ENCODE results near the gene JHY.

Gene JHY

GRCh38 chr11:122843281-122844141 lies 39.0 kb upstream of the JHY start:
- H2AFZ ChIP-seq (ENCODE audit: low read depth): no peak overlapping the region
- TF ChIP-seq, protein P1, sequence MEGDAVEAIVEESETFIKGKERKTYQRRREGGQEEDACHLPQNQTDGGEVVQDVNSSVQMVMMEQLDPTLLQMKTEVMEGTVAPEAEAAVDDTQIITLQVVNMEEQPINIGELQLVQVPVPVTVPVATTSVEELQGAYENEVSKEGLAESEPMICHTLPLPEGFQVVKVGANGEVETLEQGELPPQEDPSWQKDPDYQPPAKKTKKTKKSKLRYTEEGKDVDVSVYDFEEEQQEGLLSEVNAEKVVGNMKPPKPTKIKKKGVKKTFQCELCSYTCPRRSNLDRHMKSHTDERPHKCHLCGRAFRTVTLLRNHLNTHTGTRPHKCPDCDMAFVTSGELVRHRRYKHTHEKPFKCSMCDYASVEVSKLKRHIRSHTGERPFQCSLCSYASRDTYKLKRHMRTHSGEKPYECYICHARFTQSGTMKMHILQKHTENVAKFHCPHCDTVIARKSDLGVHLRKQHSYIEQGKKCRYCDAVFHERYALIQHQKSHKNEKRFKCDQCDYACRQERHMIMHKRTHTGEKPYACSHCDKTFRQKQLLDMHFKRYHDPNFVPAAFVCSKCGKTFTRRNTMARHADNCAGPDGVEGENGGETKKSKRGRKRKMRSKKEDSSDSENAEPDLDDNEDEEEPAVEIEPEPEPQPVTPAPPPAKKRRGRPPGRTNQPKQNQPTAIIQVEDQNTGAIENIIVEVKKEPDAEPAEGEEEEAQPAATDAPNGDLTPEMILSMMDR (conservative IDR thresholded peaks at IDR 0.05; ENCODE audit: low read depth, low read length): no peak
- no peak overlapping the region for H3K9ac ChIP-seq

GRCh38 chr11:122847466-122847865 lies 35.1 kb upstream of the JHY start:
- TF ChIP-seq, protein P1 (conservative IDR thresholded peaks at IDR 0.05; ENCODE audit: low read depth, low read length): no peak
- H3K4me3 ChIP-seq (IDR thresholded peaks at IDR 0.05; ENCODE audit: insufficient read depth, low read depth, low read length): no peak overlapping the region
- no peaks in the 10 kb centered on the region for H3K36me3 ChIP-seq (ENCODE audit: insufficient read depth)
- H3K27ac ChIP-seq: no peak overlapping the region
- H2AFZ ChIP-seq (ENCODE audit: low read depth): no peak overlapping the region
- H3K4me1 ChIP-seq (ENCODE audit: low read depth, poor library complexity, severe bottlenecking): no peaks in the 10 kb centered on the region
- H3K27me3 ChIP-seq (ENCODE audit: insufficient read depth, low read depth): no peaks in the 10 kb centered on the region
- no peaks in the 10 kb centered on the region for H3K79me2 ChIP-seq (ENCODE audit: insufficient read depth, low read depth)
- no peaks in the 10 kb centered on the region for H4K20me1 ChIP-seq (ENCODE audit: insufficient read depth)
- no peak overlapping the region for H3K9ac ChIP-seq
- no peak overlapping the region for H3K4me2 ChIP-seq

More at GRCh38 chr11:122843281-122844141, 39.0 kb upstream of the JHY start:
- Histone ChIP-seq H3K79me2 (ENCODE audit: insufficient read depth, low read depth) (no peaks in the 10 kb centered on the region), H4K20me1 (ENCODE audit: insufficient read depth) (no peaks in the 10 kb centered on the region), H3K36me3 (ENCODE audit: insufficient read depth) (no peaks in the 10 kb centered on the region), H3K27ac (no peak overlapping the region), H3K27me3 (ENCODE audit: insufficient read depth, low read depth) (no peaks in the 10 kb centered on the region), H3K4me1 (ENCODE audit: low read depth, poor library complexity, severe bottlenecking) (no peaks in the 10 kb centered on the region), H3K4me3 (IDR thresholded peaks at IDR 0.05; ENCODE audit: insufficient read depth, low read depth, low read length) (no peak overlapping the region), H3K4me2 (no peak overlapping the region; the same call in 1 of the 2 replicates)

- no peak overlapping the region for H3K27ac ChIP-seq
- TF ChIP-seq, protein P1 (conservative IDR thresholded peaks at IDR 0.05; ENCODE audit: low read depth, low read length): no peak
These were observed 34.4 kb upstream of the JHY start for GRCh38 chr11:122848186-122848585.

DNA sequence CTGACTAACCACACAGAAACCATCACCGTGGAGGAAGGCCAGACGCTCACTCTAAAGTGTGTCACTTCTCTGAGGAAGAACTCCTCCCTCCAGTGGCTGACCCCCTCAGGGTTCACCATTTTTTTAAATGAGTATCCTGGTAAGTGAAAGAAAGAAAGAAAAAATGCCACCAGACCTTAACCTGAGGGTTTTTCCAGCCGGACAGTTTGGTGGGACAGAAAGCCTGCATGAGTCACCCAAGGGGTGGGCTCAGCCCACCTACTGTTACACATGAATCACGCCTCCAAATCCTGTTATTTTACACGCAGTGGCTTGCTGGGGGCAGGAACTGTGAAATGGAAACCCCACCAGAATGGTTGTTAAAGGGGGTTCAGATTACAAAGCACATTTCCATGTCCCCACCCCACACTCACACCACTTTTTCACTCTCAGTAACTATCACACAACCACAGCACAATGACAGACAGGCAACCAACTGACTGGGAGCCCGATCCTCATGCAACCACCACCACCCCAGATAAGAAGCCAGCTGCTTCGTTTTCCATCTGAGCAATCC lies 32.4 kb upstream of the JHY start:
- no peaks in the 10 kb centered on the region for H3K27me3 ChIP-seq (ENCODE audit: insufficient read depth, low read depth)
- TF ChIP-seq, protein P1 (conservative IDR thresholded peaks at IDR 0.05; ENCODE audit: low read depth, low read length): no peak
- H2AFZ ChIP-seq (ENCODE audit: low read depth): no peak overlapping the region
- no peaks in the 10 kb centered on the region for H3K79me2 ChIP-seq (ENCODE audit: insufficient read depth, low read depth)
- H3K4me3 ChIP-seq (IDR thresholded peaks at IDR 0.05; ENCODE audit: insufficient read depth, low read depth, low read length): no peak overlapping the region
- no peaks in the 10 kb centered on the region for H3K4me1 ChIP-seq (ENCODE audit: low read depth, poor library complexity, severe bottlenecking)
- H3K27ac ChIP-seq: no peak overlapping the region
- no peaks in the 10 kb centered on the region for H3K36me3 ChIP-seq (ENCODE audit: insufficient read depth)
- no peak overlapping the region for H3K4me2 ChIP-seq
- no peaks in the 10 kb centered on the region for H4K20me1 ChIP-seq (ENCODE audit: insufficient read depth)
- no peak overlapping the region for H3K9ac ChIP-seq

More at GRCh38 chr11:122848186-122848585, 34.4 kb upstream of the JHY start:
- H3K27me3 ChIP-seq (ENCODE audit: insufficient read depth, low read depth): no peaks in the 10 kb centered on the region
- no peaks in the 10 kb centered on the region for H3K79me2 ChIP-seq (ENCODE audit: insufficient read depth, low read depth)
- H3K9ac ChIP-seq: no peak overlapping the region
- no peaks in the 10 kb centered on the region for H3K4me1 ChIP-seq (ENCODE audit: low read depth, poor library complexity, severe bottlenecking)
- no peak overlapping the region for H3K4me2 ChIP-seq
- no peaks in the 10 kb centered on the region for H4K20me1 ChIP-seq (ENCODE audit: insufficient read depth)
- H2AFZ ChIP-seq (ENCODE audit: low read depth): no peak overlapping the region
- H3K36me3 ChIP-seq (ENCODE audit: insufficient read depth): no peaks in the 10 kb centered on the region
- no peak overlapping the region for H3K4me3 ChIP-seq (IDR thresholded peaks at IDR 0.05; ENCODE audit: insufficient read depth, low read depth, low read length)
